Right lung (tissue), 5 donors: ENCODE data around the gene TTLL7. TPM values are rescaled to one million over a fixed set of nuclear protein-coding genes. Genes with fewer than 3 reads are reported as not detected.
"Not testable (repeated sequence)": the region's sequence is repeated elsewhere in the genome, so short reads cannot be mapped to it uniquely, and the experiment has no call there.

Source experiments
- DNase-seq, 2 donors: peaks; one replicate each; pipeline ENCODE4 v3.0.0-alpha.2; 2013
- polyA plus RNA-seq, 5 donors: library from polyadenylated mRNA; unstranded; fragments of 120-200 nt; gene quantifications; one replicate each; pipeline versions ENCODE4 v1.2.1 to v1.2.3, GENCODE V29; 2013; ENCODE audit warnings: inconsistent platforms in 1 of 5, low replicate concordance in 1 of 5; ENCODE audit not compliant: insufficient read length in 5 of 5, insufficient read depth in 1 of 5

TTLL7 gene
- polyA plus RNA-seq, 5 donors: 3.1 to 7.2 (median 5.8) TPM

GRCh38 chr1:83932281-83932680 is 66.7 kb downstream of the TTLL7 start:
- no peak for DNase-seq

- peak in 1 of 2 donors; percentile 31 for DNase-seq
These were observed 67.2 kb downstream of the TTLL7 start for GRCh38 chr1:83931658-83932253.

- no peak for DNase-seq
These were observed 69.7 kb downstream of the TTLL7 start for GRCh38 chr1:83929184-83929583.

- no peak for DNase-seq
These were observed 70.5 kb downstream of the TTLL7 start for GRCh38 chr1:83928396-83928795.

GRCh38 chr1:83927701-83928100 is 71.2 kb downstream of the TTLL7 start:
- DNase-seq: no peak

- no peak for DNase-seq
These were observed 71.9 kb downstream of the TTLL7 start for GRCh38 chr1:83927061-83927460.

- DNase-seq: no peak
These were observed 75.4 kb downstream of the TTLL7 start for GRCh38 chr1:83923553-83923952.

- DNase-seq: no peak
These were observed 76.5 kb downstream of the TTLL7 start for GRCh38 chr1:83922431-83922830.

- no peak for DNase-seq
These were observed 78.6 kb downstream of the TTLL7 start for GRCh38 chr1:83920320-83920719.

- no peak for DNase-seq
These were observed 79.1 kb downstream of the TTLL7 start for GRCh38 chr1:83919872-83920271.

- no peak for DNase-seq
These were observed 80.1 kb downstream of the TTLL7 start for GRCh38 chr1:83918688-83919285.

GRCh38 chr1:83917959-83918358 is 81.0 kb downstream of the TTLL7 start:
- DNase-seq: no peak

GRCh38 chr1:83916094-83916493 is 82.8 kb downstream of the TTLL7 start:
- not testable (repeated sequence) for DNase-seq

GRCh38 chr1:83912876-83913275 is 86.1 kb downstream of the TTLL7 start:
- DNase-seq: no peak

GRCh38 chr1:83910461-83910860 is 88.5 kb downstream of the TTLL7 start:
- DNase-seq: peak in 1 of 2 donors; percentile 8

- no peak for DNase-seq
These were observed 89.2 kb downstream of the TTLL7 start for GRCh38 chr1:83909687-83910086.

GRCh38 chr1:83905315-83905907 is 93.5 kb downstream of the TTLL7 start:
- DNase-seq: no peak

GRCh38 chr1:83901547-83902155 is 97.3 kb downstream of the TTLL7 start:
- peak in 1 of 2 donors; percentile 27 for DNase-seq

- no peak for DNase-seq
These were observed 98.4 kb downstream of the TTLL7 start for GRCh38 chr1:83900524-83900923.

- no peak for DNase-seq
These were observed 101.4 kb downstream of the TTLL7 start for GRCh38 chr1:83897516-83897915.

GRCh38 chr1:83896299-83896698 is 102.6 kb downstream of the TTLL7 start:
- DNase-seq: no peak

GRCh38 chr1:83889707-83890106 is 109.2 kb downstream of the TTLL7 start:
- DNase-seq: no peak

GRCh38 chr1:83887483-83887882 is 111.4 kb downstream of the TTLL7 start:
- DNase-seq: no peak
